ENCODE measurements around the gene FRY.

DNA sequence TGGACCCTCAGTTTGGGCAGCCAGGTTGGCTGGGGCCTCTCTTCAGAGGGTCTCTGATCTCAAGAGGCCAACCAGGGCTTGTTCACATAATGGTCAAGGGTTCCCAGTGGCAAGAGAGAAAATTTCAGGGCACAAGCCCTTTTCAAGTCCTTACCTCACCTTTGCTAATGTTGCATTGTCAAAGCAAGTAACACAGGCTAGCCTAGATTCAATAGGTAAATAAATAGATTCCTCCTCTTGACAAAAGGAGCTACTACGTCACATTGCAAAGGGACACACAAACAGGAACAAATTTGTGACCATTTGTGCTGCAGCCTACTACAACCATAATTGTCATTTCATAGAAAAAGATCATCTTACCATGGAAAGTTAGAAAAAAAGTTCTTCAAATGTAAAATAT, 33.9 kb upstream of the FRY start:
- TF ChIP-seq, protein P1, sequence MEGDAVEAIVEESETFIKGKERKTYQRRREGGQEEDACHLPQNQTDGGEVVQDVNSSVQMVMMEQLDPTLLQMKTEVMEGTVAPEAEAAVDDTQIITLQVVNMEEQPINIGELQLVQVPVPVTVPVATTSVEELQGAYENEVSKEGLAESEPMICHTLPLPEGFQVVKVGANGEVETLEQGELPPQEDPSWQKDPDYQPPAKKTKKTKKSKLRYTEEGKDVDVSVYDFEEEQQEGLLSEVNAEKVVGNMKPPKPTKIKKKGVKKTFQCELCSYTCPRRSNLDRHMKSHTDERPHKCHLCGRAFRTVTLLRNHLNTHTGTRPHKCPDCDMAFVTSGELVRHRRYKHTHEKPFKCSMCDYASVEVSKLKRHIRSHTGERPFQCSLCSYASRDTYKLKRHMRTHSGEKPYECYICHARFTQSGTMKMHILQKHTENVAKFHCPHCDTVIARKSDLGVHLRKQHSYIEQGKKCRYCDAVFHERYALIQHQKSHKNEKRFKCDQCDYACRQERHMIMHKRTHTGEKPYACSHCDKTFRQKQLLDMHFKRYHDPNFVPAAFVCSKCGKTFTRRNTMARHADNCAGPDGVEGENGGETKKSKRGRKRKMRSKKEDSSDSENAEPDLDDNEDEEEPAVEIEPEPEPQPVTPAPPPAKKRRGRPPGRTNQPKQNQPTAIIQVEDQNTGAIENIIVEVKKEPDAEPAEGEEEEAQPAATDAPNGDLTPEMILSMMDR (IDR thresholded peaks at IDR 0.05 in 8 of 11, conservative IDR thresholded peaks at IDR 0.05 in 3 of 11): no peak
- TF ChIP-seq POLR2A (IDR thresholded peaks at IDR 0.05) (no peak), POLR2AphosphoS5 (IDR thresholded peaks at IDR 0.05) (no peak)
